ENCODE measurements around the gene TCFL5. TPM values are rescaled to one million over a fixed set of nuclear protein-coding genes. Genes with fewer than 3 reads are reported as not detected.
A peak's percentile ranks its signal among the peaks of the same experiment; 100 is the strongest.

The TCFL5 gene
- total RNA-seq, 1 experiment from 2014 or later = 23.8 TPM

DNA sequence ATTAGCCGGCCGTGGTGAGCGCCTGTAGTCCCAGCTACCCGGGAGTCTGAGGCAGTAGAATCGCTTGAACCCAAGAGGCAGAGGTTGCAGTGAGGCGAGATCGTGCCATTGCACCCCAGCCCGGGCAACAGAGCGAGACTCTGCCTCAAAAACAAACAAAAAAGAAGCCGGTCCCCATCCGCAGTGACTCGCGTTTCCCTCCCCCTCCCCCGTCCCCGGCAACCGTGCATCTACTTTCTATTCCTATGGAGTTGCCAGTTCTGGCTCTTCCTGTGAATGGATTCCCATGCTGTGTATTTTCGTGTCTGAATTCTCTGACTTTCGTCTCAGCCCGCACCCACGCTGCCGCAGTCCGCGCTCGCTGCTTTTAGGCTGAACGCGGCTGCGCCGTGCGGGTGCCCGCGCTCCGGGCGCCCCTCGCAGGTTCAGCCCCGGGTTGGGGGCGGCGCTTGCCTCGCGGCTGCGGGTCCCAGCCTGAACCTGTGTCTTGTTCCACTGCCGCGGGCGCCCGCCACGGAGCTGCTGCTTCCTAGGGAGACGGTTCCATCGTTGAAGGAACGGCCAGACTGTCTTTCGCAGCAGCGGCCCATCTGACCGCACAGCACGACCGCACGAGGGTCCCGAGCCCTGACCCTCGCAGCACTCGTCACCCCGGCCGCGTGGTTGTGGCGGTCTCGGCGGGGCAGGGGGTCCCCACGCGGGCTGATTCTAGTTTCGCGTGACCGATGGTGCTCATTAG lies 66.4 kb downstream of the TCFL5 start:
- ChIA-PET POLR2A (no interaction called here), CTCF (interaction anchor here (1.2 to 1.3 kb wide), 2 partner anchors 13 to 170 kb away, joined by 6 to 8 read pairs; no protein-coding TSS in a partner anchor)
- no TSS peak for BruUV-seq (replicated peaks)
- DNase-seq (ENCODE audit: low read depth, low spot score) = peak; percentile 27
- in situ Hi-C loops (cut with HindIII; ENCODE audit: low pct_unique_long_range_greater_than_20kb, low sequenced_read_pairs) (no loop called here), intact Hi-C loops (cut with micrococcal nuclease; ENCODE audit: unreplicated experiment) (loop anchor here (10.0 kb wide), 1 partner anchor 320 kb away; the partner anchor contains the start of gene GATA5)
- H3K4me1 ChIP-seq (ENCODE audit: control insufficient read depth, insufficient read depth, low read length) = peaks cover 22% of the 10 kb centered on the region
- ATAC-seq = peak; percentile 14
- peaks cover 3% of the 10 kb centered on the region for H3K36me3 ChIP-seq (ENCODE audit: control insufficient read depth, insufficient read depth, low read length)
- peak overlapping the region; percentile 51 to 73 for H3K4me3 ChIP-seq (ENCODE audit: low read depth in 2 of 2, low read length in 2 of 2)
- no peaks in the 10 kb centered on the region for H3K9me3 ChIP-seq (ENCODE audit: control insufficient read depth, insufficient read depth, low read depth, low read length)
- peak overlapping the region; percentile 79 for H3K27ac ChIP-seq (ENCODE audit: low read length)
- H3K27me3 ChIP-seq (ENCODE audit: control insufficient read depth, insufficient read depth, low read length) = no peaks in the 10 kb centered on the region
- TF ChIP-seq, protein P1, sequence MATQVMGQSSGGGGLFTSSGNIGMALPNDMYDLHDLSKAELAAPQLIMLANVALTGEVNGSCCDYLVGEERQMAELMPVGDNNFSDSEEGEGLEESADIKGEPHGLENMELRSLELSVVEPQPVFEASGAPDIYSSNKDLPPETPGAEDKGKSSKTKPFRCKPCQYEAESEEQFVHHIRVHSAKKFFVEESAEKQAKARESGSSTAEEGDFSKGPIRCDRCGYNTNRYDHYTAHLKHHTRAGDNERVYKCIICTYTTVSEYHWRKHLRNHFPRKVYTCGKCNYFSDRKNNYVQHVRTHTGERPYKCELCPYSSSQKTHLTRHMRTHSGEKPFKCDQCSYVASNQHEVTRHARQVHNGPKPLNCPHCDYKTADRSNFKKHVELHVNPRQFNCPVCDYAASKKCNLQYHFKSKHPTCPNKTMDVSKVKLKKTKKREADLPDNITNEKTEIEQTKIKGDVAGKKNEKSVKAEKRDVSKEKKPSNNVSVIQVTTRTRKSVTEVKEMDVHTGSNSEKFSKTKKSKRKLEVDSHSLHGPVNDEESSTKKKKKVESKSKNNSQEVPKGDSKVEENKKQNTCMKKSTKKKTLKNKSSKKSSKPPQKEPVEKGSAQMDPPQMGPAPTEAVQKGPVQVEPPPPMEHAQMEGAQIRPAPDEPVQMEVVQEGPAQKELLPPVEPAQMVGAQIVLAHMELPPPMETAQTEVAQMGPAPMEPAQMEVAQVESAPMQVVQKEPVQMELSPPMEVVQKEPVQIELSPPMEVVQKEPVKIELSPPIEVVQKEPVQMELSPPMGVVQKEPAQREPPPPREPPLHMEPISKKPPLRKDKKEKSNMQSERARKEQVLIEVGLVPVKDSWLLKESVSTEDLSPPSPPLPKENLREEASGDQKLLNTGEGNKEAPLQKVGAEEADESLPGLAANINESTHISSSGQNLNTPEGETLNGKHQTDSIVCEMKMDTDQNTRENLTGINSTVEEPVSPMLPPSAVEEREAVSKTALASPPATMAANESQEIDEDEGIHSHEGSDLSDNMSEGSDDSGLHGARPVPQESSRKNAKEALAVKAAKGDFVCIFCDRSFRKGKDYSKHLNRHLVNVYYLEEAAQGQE (IDR thresholded peaks at IDR 0.05; ENCODE audit: insufficient read depth in 1 of 2, low read depth in 2 of 2, low read length in 1 of 2) = 0 out of 4 replicates have a peak, but pooled peaks of 1 of the 2 experiments have one; percentile 39
- TF ChIP-seq TCF7L2 (IDR thresholded peaks at IDR 0.05; ENCODE audit: low read depth, low read length) (no peak), POLR2AphosphoS5 (IDR thresholded peaks at IDR 0.05; ENCODE audit: low read depth, low read length) (peak; percentile 68), SIN3A (IDR thresholded peaks at IDR 0.05; ENCODE audit: borderline replicate concordance, insufficient read depth, low read depth, low read length) (0 out of 2 replicates have a peak, but pooled peaks have one; percentile 16)
- TF ChIP-seq, protein P2, sequence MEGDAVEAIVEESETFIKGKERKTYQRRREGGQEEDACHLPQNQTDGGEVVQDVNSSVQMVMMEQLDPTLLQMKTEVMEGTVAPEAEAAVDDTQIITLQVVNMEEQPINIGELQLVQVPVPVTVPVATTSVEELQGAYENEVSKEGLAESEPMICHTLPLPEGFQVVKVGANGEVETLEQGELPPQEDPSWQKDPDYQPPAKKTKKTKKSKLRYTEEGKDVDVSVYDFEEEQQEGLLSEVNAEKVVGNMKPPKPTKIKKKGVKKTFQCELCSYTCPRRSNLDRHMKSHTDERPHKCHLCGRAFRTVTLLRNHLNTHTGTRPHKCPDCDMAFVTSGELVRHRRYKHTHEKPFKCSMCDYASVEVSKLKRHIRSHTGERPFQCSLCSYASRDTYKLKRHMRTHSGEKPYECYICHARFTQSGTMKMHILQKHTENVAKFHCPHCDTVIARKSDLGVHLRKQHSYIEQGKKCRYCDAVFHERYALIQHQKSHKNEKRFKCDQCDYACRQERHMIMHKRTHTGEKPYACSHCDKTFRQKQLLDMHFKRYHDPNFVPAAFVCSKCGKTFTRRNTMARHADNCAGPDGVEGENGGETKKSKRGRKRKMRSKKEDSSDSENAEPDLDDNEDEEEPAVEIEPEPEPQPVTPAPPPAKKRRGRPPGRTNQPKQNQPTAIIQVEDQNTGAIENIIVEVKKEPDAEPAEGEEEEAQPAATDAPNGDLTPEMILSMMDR (IDR thresholded peaks at IDR 0.05) = no peak

DNA sequence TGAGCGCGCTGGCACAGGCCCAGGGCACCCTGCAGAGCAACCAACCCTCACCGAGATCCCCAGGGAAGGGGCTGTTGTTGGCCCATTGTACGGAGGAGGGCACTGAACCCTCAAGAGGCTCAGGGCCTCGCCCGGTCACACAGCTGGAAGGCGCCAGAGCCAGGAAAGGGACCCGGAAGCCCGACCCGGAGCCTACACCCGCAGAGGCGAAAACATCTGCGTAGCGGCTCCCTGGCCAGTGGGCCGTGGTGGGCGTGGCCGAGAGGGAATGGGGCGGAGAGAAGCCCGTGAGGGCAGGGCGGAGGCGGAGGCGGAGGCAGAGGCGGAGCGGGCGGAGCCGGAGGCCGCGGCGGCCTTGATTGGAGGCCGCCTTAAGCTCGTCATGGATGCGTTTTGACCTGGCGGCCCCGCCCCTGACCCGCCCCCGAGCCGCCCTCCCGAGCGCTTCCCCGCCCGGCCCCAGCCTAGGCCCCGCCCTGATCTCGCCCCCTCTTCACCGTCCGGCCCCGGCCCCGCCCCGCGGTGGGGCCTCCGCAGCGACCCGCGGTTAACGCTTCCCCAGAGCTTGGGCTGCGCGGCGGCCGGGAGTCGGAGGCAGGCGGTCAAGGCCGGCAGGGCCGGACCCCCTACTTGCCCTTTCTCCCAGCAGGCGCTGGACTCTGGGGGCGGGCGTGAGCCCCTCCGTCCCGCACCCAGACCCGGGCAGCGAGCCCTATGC lies 67.5 kb downstream of the TCFL5 start:
- intact Hi-C loops (cut with micrococcal nuclease; ENCODE audit: unreplicated experiment) = loop anchor here (10.0 kb wide), 1 partner anchor 319 kb away; the partner anchor contains the start of gene GATA5
- CTCF ChIA-PET = interaction anchor here (0.6 to 1.3 kb wide), 11 partner anchors 14 to 307 kb away, joined by 3 to 8 read pairs (median 4); partner anchors contain the start of gene NTSR1
- POLR2A ChIA-PET = interaction anchor here (0.6 to 0.9 kb wide), 6 partner anchors 8 to 316 kb away, joined by 3 to 9 read pairs (median 4); no protein-coding TSS in a partner anchor
- TF ChIP-seq SIN3A (IDR thresholded peaks at IDR 0.05; ENCODE audit: borderline replicate concordance, insufficient read depth, low read depth, low read length) (0 out of 2 replicates have a peak, but pooled peaks have one; percentile 26), TCF7L2 (IDR thresholded peaks at IDR 0.05; ENCODE audit: low read depth, low read length) (no peak; the same call in none of the 2 replicates), POLR2AphosphoS5 (IDR thresholded peaks at IDR 0.05; ENCODE audit: low read depth, low read length) (peak; percentile 88)
- in situ Hi-C loops (cut with HindIII; ENCODE audit: low pct_unique_long_range_greater_than_20kb, low sequenced_read_pairs) = no loop called here
- Histone ChIP-seq H3K36me3 (ENCODE audit: control insufficient read depth, insufficient read depth, low read length) (peaks cover 3% of the 10 kb centered on the region), H3K9me3 (ENCODE audit: control insufficient read depth, insufficient read depth, low read depth, low read length) (no peaks in the 10 kb centered on the region), H3K4me3 (ENCODE audit: low read depth in 2 of 2, low read length in 2 of 2) (peak overlapping the region; percentile 51 to 73), H3K27me3 (ENCODE audit: control insufficient read depth, insufficient read depth, low read length) (no peaks in the 10 kb centered on the region), H3K27ac (ENCODE audit: low read length) (peak overlapping the region; percentile 87), H3K4me1 (ENCODE audit: control insufficient read depth, insufficient read depth, low read length) (peaks cover 22% of the 10 kb centered on the region)
- ATAC-seq = peak; percentile 83
- DNase-seq (ENCODE audit: low read depth, low spot score) = peak; percentile 52
- no TSS peak for BruUV-seq (replicated peaks)
